Adipocyte (in vitro differentiated cells): ENCODE measurements around the gene ITGB5.

Experiments
- DNase-seq: peaks from one replicate; pipeline ENCODE4 v3.0.0-alpha.2; 2015; ENCODE audit warnings: low read depth
- H3K27me3 ChIP-seq: replicated peaks from 2 replicates; pipeline ENCODE4 v1.7.0; 2013; ENCODE audit warnings: mild to moderate bottlenecking, low read length, moderate library complexity; ENCODE audit not compliant: control insufficient read depth, insufficient read depth
- H3K36me3 ChIP-seq: 2 replicates; pipeline ENCODE4 v1.7.0; 2013; ENCODE audit warnings: low read length, mild to moderate bottlenecking, moderate library complexity; ENCODE audit not compliant: control insufficient read depth, insufficient read depth, severe bottlenecking
- H3K4me1 ChIP-seq: 2 replicates; pipeline ENCODE4 v1.7.0; 2013; ENCODE audit warnings: mild to moderate bottlenecking, low read length, moderate library complexity; ENCODE audit not compliant: control insufficient read depth, insufficient read depth
- H3K4me3 ChIP-seq: 2 replicates; pipeline ENCODE4 v1.7.0; 2013; ENCODE audit warnings: mild to moderate bottlenecking, low read length, moderate library complexity
- H3K9ac ChIP-seq: 2 replicates; pipeline ENCODE4 v1.7.0; 2013; ENCODE audit warnings: mild to moderate bottlenecking, low read length, moderate library complexity
- H3K9me3 ChIP-seq: 2 replicates; pipeline ENCODE4 v1.7.0; 2013; ENCODE audit warnings: mild to moderate bottlenecking, low read length, moderate library complexity; ENCODE audit not compliant: control insufficient read depth

ITGB5 gene

DNA sequence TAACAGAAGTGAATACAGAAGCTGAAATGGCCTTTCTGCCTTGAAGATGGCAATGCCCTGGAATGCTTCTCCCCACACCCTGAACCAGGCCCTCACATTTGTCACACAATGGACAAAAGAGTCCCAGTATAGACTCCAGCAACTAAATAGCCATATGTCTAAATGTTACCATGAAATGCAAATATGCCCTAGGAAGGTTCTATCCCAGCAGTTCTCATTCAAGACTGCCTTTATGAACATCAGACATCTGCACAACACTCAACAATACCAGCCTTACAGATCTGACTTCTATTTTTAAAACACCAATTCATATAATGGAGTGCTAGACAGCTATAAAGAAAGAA, 7.9 kb downstream of the ITGB5 start:
- DNase-seq = no peak
- no peaks in the 10 kb centered on the region for H3K9me3 ChIP-seq
- peaks cover 78% of the 10 kb centered on the region for H3K4me1 ChIP-seq
- H3K4me3 ChIP-seq = peak overlapping the region; percentile 23
- peak overlapping the region; percentile 67 for H3K9ac ChIP-seq
- no peaks in the 10 kb centered on the region for H3K27me3 ChIP-seq
- H3K36me3 ChIP-seq = peaks cover 9% of the 10 kb centered on the region

- peak; percentile 86 for DNase-seq
- H3K4me1 ChIP-seq = peaks cover 76% of the 10 kb centered on the region
- H3K36me3 ChIP-seq = peaks cover 9% of the 10 kb centered on the region
- H3K9me3 ChIP-seq = no peaks in the 10 kb centered on the region
- peak overlapping the region; percentile 23 for H3K4me3 ChIP-seq
- H3K9ac ChIP-seq = peak overlapping the region; percentile 67
- no peaks in the 10 kb centered on the region for H3K27me3 ChIP-seq
Measured at GRCh38 chr3:124878561-124879336, 8.4 kb downstream of the ITGB5 start.

GRCh38 chr3:124877674-124878073, 9.5 kb downstream of the ITGB5 start:
- peak overlapping the region; percentile 62 for H3K9ac ChIP-seq
- H3K27me3 ChIP-seq = no peaks in the 10 kb centered on the region
- no peak overlapping the region for H3K4me3 ChIP-seq
- DNase-seq = no peak
- peaks cover 7% of the 10 kb centered on the region for H3K36me3 ChIP-seq
- peaks cover 77% of the 10 kb centered on the region for H3K4me1 ChIP-seq
- no peaks in the 10 kb centered on the region for H3K9me3 ChIP-seq

DNA sequence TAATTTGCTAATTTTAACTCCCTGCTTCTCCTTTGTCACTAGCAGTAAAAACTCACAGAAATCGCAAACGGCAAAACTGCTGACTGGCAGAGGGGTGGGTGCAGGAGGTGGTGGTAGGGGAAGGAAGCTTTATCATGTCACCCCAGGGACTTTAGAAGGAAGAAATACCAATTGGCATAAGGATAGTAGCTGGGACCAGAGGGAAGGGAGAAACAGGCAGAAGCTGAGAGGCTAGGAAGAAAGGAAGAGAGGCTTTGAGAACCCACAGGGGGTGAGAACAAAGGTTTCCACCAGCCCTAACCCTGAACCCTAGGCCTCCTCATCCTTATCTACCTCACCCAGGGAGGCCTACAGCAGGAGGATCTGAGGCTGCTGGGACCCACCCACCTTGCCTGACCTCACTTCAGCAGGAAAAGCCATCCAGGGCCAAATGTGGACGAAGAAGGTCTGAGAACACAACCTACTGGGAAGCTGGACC, 10.7 kb downstream of the ITGB5 start:
- Histone ChIP-seq H3K4me1 (peaks cover 72% of the 10 kb centered on the region), H3K36me3 (peaks cover 17% of the 10 kb centered on the region), H3K27me3 (no peaks in the 10 kb centered on the region), H3K4me3 (no peak overlapping the region), H3K9me3 (no peaks in the 10 kb centered on the region), H3K9ac (peak overlapping the region; percentile 74)
- DNase-seq = no peak

DNA sequence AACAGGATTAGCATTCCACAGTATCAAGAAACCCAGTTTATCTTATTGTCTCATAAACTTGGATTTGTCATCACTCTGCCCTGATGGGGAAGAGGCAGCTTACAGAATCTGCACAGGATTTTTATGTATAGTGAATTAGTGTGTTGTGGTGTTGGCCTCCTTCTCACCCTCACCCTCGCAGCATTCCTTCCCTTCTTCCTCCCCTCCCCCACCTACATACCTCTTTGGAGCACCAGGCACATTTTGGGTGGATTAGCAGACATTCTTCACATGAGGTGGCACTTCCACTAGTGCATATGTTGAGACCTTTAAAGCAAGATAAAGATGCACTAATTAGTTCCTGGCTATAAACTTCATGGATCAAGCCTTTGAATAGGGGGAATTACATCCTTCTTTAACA, 13.9 kb downstream of the ITGB5 start:
- Histone ChIP-seq H3K36me3 (peaks cover 39% of the 10 kb centered on the region), H3K9me3 (no peaks in the 10 kb centered on the region)
- no peak for DNase-seq

DNA sequence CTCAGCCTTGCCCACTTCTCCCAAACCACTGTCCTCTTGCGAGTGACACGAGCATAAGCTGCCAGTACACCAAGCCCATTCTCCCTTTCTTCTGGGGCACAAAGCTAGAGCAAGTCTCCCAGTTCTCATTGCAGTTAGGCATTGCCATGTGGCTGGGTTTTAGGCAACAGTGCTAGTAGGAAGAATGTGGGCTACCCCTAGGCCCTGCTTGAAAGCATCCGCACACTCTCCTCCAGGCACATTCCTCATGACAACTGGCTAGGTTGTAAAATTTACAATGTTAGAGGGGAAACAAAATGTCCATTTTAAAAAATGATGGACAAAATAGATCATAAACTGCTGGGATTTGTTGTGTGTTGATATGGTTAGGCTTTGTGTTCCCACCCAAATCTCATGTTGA, 19.7 kb downstream of the ITGB5 start:
- no peak overlapping the region for H3K4me3 ChIP-seq
- H3K9ac ChIP-seq = no peak overlapping the region
- DNase-seq = no peak
- no peaks in the 10 kb centered on the region for H3K9me3 ChIP-seq
- H3K27me3 ChIP-seq = no peaks in the 10 kb centered on the region
- peaks cover 69% of the 10 kb centered on the region for H3K36me3 ChIP-seq
- H3K4me1 ChIP-seq = peaks cover 2% of the 10 kb centered on the region

More for the DNA sequence above, 13.9 kb downstream of the ITGB5 start:
- H3K4me3 ChIP-seq = peak overlapping the region; percentile 19
- peaks cover 53% of the 10 kb centered on the region for H3K4me1 ChIP-seq
- no peaks in the 10 kb centered on the region for H3K27me3 ChIP-seq
- no peak overlapping the region for H3K9ac ChIP-seq

- DNase-seq = no peak
- H3K9me3 ChIP-seq = no peaks in the 10 kb centered on the region
- H3K4me3 ChIP-seq = no peak overlapping the region
- H3K9ac ChIP-seq = peak overlapping the region; percentile 46
- no peaks in the 10 kb centered on the region for H3K27me3 ChIP-seq
- peaks cover 50% of the 10 kb centered on the region for H3K4me1 ChIP-seq
- peaks cover 26% of the 10 kb centered on the region for H3K36me3 ChIP-seq
Measured at GRCh38 chr3:124862006-124862405, 25.2 kb downstream of the ITGB5 start.

DNA sequence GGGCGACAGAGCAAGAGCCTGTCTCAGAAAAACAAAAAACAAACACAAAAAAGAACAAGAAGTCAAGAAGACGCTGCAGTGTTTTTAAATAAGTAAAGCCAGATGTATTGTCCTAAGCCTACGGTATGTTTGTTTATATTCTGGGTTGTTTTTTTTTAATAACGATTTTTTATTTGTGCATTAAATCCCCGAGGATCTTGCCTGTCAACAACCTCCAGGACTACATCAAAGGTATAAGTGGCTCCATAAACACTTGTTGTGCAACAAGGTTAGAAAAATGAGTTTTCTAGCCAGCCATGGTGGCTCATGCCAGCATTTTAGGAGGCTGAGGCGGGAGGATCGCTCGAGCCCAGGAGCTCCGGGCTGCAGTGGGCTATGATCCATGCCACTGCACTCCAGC, 26.1 kb downstream of the ITGB5 start:
- peak overlapping the region; percentile 44 for H3K4me3 ChIP-seq
- DNase-seq = no peak
- no peaks in the 10 kb centered on the region for H3K9me3 ChIP-seq
- peaks cover 21% of the 10 kb centered on the region for H3K36me3 ChIP-seq
- H3K27me3 ChIP-seq = no peaks in the 10 kb centered on the region
- H3K4me1 ChIP-seq = peaks cover 59% of the 10 kb centered on the region
- peak overlapping the region; percentile 24 for H3K9ac ChIP-seq

GRCh38 chr3:124860599-124860998, 26.6 kb downstream of the ITGB5 start:
- Histone ChIP-seq H3K36me3 (peaks cover 23% of the 10 kb centered on the region), H3K4me3 (peak overlapping the region; percentile 44)

GRCh38 chr3:124859025-124859424, 28.1 kb downstream of the ITGB5 start:
- Histone ChIP-seq H3K36me3 (peaks cover 32% of the 10 kb centered on the region), H3K9me3 (no peaks in the 10 kb centered on the region), H3K27me3 (no peaks in the 10 kb centered on the region), H3K9ac (peak overlapping the region; percentile 77), H3K4me3 (no peak overlapping the region), H3K4me1 (peaks cover 61% of the 10 kb centered on the region)
- peak; percentile 51 for DNase-seq

More at GRCh38 chr3:124860599-124860998, 26.6 kb downstream of the ITGB5 start:
- Histone ChIP-seq H3K9me3 (no peaks in the 10 kb centered on the region), H3K27me3 (no peaks in the 10 kb centered on the region), H3K9ac (peak overlapping the region; percentile 77), H3K4me1 (peaks cover 59% of the 10 kb centered on the region)
- DNase-seq = peak; percentile 96

DNA sequence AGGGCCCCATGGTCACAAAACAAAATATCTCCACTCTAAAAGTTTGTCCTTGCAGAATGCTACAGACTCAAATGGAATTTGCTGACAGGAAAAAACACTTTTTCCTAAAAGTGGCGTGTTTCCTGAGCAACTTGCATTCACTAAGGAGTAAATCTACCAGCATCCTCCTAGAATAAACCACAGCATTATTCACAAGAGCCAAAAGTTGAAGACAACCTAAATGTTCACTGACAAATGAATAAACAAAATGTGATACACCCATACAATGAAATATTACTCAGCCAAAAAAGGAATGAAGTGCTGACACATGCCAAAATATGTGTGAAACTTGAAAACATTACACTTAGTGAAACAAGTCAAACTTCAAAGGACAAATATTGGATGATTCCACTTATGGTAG, 28.9 kb downstream of the ITGB5 start:
- DNase-seq = peak; percentile 52
- Histone ChIP-seq H3K27me3 (no peaks in the 10 kb centered on the region), H3K9me3 (no peaks in the 10 kb centered on the region), H3K4me3 (no peak overlapping the region), H3K4me1 (peaks cover 67% of the 10 kb centered on the region), H3K9ac (peak overlapping the region; percentile 77), H3K36me3 (peaks cover 33% of the 10 kb centered on the region)
